HepG2 (cell line): ENCODE measurements around the gene CHID1. TPM values are rescaled to one million over a fixed set of nuclear protein-coding genes. Genes with fewer than 3 reads are reported as not detected.
A peak's percentile ranks its signal among the peaks of the same experiment; 100 is the strongest.

Experiments
- ARID2 ChIP-seq: sonication (generic); formaldehyde crosslinking; IDR thresholded peaks from 2 replicates; pipeline ENCODE4 v1.8.1; 2022; ENCODE audit warnings: mild to moderate bottlenecking, missing genetic modification reagents, borderline replicate concordance
- CEBPB ChIP-seq: IDR thresholded peaks from 2 replicates; pipeline ENCODE4 v1.6.1; 2011; ENCODE audit warnings: low read depth, low read length, improper control_type of control experiment, borderline replicate concordance
- GTF3A ChIP-seq: sonication (generic); formaldehyde crosslinking; conservative IDR thresholded peaks from 2 replicates; pipeline ENCODE4 v1.4.0; 2020; ENCODE audit warnings: mild to moderate bottlenecking, missing genetic modification reagents
- KAT7 ChIP-seq: IDR thresholded peaks from 2 replicates; pipeline ENCODE4 v1.6.1; 2018; ENCODE audit warnings: borderline replicate concordance, missing compliant biosample characterization
- NBN ChIP-seq: fragments of 450-650 bp; conservative IDR thresholded peaks from 2 replicates; pipeline ENCODE4 v1.6.1; 2017
- TGIF2 ChIP-seq: IDR thresholded peaks from 2 replicates; pipeline ENCODE4 v1.6.1; 2016; ENCODE audit warnings: control low read depth, missing compliant biosample characterization
- ZNF225 ChIP-seq: sonication (generic); formaldehyde crosslinking; IDR thresholded peaks from 2 replicates; pipeline ENCODE4 v1.4.0; 2020; ENCODE audit warnings: mild to moderate bottlenecking, missing genetic modification reagents
- ZNF501 ChIP-seq: sonication (generic); formaldehyde crosslinking; IDR thresholded peaks from 2 replicates; pipeline ENCODE4 v1.5.1; 2020; ENCODE audit warnings: mild to moderate bottlenecking, moderate library complexity, missing genetic modification reagents
- ZNF513 ChIP-seq: sonication (generic); formaldehyde crosslinking; conservative IDR thresholded peaks from 2 replicates; pipeline ENCODE4 v1.5.0; 2020; ENCODE audit warnings: missing genetic modification reagents
- ZNF562 ChIP-seq: sonication (generic); formaldehyde crosslinking; IDR thresholded peaks from 2 replicates; pipeline ENCODE4 v1.8.0; 2022; ENCODE audit warnings: missing genetic modification reagents, borderline replicate concordance
- ZNF574 ChIP-seq: sonication (generic); formaldehyde crosslinking; IDR thresholded peaks from 2 replicates; pipeline ENCODE4 v1.4.0; 2020; ENCODE audit warnings: missing genetic modification reagents
- ZNF615 ChIP-seq: sonication (generic); formaldehyde crosslinking; IDR thresholded peaks from 2 replicates; pipeline ENCODE4 v1.5.0; 2020; ENCODE audit warnings: mild to moderate bottlenecking, missing genetic modification reagents, borderline replicate concordance
- polyA plus RNA-seq, 8 experiments: library from polyadenylated mRNA; depleted of rRNA in 3 of 8; stranded (reverse) in 7 of 8; unstranded in 1 of 8; fragments of >200 nt; fragmentation: Illumina TruSeq in 4 of 8; extraction: Trizol in 4 of 8; gene quantifications; 2 replicates each; pipeline versions ENCODE4 v1.2.1 to v1.2.3, GENCODE V29; 2011 to 2016; ENCODE audit warnings: low read depth in 4 of 8, missing spikeins in 1 of 8, mixed read lengths in 1 of 8; ENCODE audit not compliant: insufficient read depth in 1 of 8
- total RNA-seq, 5 experiments: library from RNA; depleted of rRNA; stranded (reverse); fragments of >200 nt; fragmentation: Illumina TruSeq; extraction: Trizol; gene quantifications; 2 replicates each; pipeline ENCODE4 v1.2.3, GENCODE V29; 2016; ENCODE audit warnings: low read depth in 1 of 5
- TF ChIP-seq, protein P1 (sequence below): sonication (generic); formaldehyde crosslinking; IDR thresholded peaks from 2 replicates; pipeline ENCODE4 v1.4.0; 2020; ENCODE audit warnings: missing genetic modification reagents
- TF ChIP-seq, protein P2 (sequence below): sonication (generic); formaldehyde crosslinking; IDR thresholded peaks from 2 replicates; pipeline ENCODE4 v1.8.0; 2022; ENCODE audit warnings: missing genetic modification reagents, mild to moderate bottlenecking, inconsistent platforms, borderline replicate concordance
- TF ChIP-seq, protein P3 (sequence below): sonication (generic); formaldehyde crosslinking; IDR thresholded peaks from 2 replicates; pipeline ENCODE4 v1.4.0; 2020; ENCODE audit warnings: mild to moderate bottlenecking, missing genetic modification reagents, borderline replicate concordance
- TF ChIP-seq, protein P4 (sequence below): sonication (generic); formaldehyde crosslinking; IDR thresholded peaks from 2 replicates; pipeline ENCODE4 v1.5.0; 2020; ENCODE audit warnings: missing genetic modification reagents
- TF ChIP-seq, protein P5 (sequence below): sonication (generic); formaldehyde crosslinking; IDR thresholded peaks from 2 replicates; pipeline ENCODE4 v1.4.0; 2020; ENCODE audit warnings: mild to moderate bottlenecking, missing genetic modification reagents
- TF ChIP-seq, protein P6 (sequence below): IDR thresholded peaks from 2 replicates; pipeline ENCODE4 v1.6.1; 2016; ENCODE audit warnings: mild to moderate bottlenecking

Gene CHID1
- total and polyA plus RNA-seq, 2 of the 13 experiments (the other 11 are each of a cell fraction or from before 2014, with no cell fraction given): 65.1 to 93.6 TPM

DNA sequence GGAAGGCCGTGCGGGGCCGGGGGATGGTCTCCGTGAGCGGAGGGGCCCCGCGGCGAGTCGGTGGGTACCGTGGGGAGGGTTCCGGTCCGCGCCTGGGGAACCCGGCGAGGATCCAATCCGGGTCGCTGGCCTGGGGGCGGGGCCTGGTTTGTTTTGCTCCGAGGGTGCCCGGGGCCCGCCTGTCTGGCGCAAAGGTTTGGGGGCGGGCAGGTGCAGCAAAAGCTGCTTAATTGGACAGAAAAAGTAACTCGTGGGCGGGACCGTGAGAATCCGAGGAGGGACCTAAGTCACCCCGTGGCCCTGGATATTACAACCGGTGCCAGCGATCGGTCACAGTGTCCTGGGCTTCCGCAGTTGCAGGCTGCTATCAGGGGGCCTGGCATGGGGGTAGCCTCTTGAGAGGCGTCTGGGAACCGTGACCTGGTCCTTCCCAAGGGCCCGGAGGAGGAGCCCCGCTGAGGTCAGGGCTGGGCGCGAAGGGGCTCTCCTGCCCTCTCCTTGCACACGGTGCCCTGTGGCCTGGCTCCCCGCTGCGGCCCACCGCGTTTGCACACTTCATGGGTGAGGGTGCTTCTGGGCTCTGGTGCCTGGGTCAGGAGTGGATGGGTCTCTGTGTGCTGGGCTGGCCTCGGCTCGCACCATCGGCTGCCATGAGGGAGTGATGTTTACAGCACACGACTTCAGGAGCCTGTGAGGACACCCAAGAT is 90.5 kb downstream of the CHID1 start (continued):
- TF ChIP-seq ZNF513 (no peak), ZNF225 (CRISPR knock-in tag) (no peak), CEBPB (no peak), ARID2 (CRISPR knock-in tag) (no peak), NBN (no peak), ZNF574 (CRISPR knock-in tag) (no peak; the same call in 1 of the 2 replicates), ZNF562 (CRISPR knock-in tag) (no peak), ZNF501 (CRISPR knock-in tag) (no peak), ZNF615 (no peak), GTF3A (CRISPR knock-in tag) (no peak), TGIF2 (CRISPR knock-in tag) (no peak), KAT7 (no peak)
- TF ChIP-seq, protein P1, sequence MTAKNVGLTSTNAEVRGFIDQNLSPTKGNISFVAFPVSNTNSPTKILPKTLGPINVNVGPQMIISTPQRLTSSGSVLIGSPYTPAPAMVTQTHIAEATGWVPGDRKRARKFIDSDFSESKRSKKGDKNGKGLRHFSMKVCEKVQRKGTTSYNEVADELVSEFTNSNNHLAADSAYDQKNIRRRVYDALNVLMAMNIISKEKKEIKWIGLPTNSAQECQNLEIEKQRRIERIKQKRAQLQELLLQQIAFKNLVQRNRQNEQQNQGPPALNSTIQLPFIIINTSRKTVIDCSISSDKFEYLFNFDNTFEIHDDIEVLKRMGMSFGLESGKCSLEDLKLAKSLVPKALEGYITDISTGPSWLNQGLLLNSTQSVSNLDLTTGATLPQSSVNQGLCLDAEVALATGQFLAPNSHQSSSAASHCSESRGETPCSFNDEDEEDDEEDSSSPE: no peak
- TF ChIP-seq, protein P2, sequence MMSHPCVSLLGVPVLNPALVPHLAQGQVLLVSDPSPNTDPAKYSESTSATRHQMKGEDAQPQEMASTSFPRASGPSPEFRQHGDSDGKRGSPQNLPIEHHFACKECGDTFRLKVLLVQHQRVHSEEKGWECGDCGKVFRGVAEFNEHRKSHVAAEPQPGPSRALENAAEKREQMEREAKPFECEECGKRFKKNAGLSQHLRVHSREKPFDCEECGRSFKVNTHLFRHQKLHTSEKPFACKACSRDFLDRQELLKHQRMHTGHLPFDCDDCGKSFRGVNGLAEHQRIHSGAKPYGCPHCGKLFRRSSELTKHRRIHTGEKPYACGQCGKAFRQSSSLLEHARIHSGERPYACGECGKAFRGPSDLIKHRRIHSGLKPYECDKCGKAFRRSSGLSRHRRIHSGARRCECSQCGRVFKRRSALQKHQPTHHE (CRISPR knock-in tag): no peak
- TF ChIP-seq, protein P3, sequence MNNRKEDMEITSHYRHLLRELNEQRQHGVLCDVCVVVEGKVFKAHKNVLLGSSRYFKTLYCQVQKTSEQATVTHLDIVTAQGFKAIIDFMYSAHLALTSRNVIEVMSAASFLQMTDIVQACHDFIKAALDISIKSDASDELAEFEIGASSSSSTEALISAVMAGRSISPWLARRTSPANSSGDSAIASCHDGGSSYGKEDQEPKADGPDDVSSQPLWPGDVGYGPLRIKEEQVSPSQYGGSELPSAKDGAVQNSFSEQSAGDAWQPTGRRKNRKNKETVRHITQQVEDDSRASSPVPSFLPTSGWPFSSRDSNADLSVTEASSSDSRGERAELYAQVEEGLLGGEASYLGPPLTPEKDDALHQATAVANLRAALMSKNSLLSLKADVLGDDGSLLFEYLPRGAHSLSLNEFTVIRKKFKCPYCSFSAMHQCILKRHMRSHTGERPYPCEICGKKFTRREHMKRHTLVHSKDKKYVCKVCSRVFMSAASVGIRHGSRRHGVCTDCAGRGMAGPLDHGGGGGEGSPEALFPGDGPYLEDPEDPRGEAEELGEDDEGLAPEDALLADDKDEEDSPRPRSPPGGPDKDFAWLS (CRISPR knock-in tag): no peak
- TF ChIP-seq, protein P4, sequence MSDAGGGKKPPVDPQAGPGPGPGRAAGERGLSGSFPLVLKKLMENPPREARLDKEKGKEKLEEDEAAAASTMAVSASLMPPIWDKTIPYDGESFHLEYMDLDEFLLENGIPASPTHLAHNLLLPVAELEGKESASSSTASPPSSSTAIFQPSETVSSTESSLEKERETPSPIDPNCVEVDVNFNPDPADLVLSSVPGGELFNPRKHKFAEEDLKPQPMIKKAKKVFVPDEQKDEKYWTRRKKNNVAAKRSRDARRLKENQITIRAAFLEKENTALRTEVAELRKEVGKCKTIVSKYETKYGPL (CRISPR knock-in tag): no peak
- TF ChIP-seq, protein P5, sequence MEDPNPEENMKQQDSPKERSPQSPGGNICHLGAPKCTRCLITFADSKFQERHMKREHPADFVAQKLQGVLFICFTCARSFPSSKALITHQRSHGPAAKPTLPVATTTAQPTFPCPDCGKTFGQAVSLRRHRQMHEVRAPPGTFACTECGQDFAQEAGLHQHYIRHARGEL: no peak
- TF ChIP-seq, protein P6, sequence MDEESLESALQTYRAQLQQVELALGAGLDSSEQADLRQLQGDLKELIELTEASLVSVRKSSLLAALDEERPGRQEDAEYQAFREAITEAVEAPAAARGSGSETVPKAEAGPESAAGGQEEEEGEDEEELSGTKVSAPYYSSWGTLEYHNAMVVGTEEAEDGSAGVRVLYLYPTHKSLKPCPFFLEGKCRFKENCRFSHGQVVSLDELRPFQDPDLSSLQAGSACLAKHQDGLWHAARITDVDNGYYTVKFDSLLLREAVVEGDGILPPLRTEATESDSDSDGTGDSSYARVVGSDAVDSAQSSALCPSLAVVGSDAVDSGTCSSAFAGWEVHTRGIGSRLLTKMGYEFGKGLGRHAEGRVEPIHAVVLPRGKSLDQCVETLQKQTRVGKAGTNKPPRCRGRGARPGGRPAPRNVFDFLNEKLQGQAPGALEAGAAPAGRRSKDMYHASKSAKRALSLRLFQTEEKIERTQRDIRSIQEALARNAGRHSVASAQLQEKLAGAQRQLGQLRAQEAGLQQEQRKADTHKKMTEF (CRISPR knock-in tag): peak; percentile 10; the same call in 1 of the 2 replicates
